GM12801 (cell line): ENCODE data around the gene CRADD.

Source experiments
- CTCF ChIP-seq: IDR thresholded peaks from one replicate; pipeline ENCODE4 v1.5.1; 2011; ENCODE audit warnings: control low read depth; ENCODE audit not compliant: insufficient read length; ENCODE audit errors: extremely low read depth

CRADD gene

GRCh38 chr12:93699271-93700145, 22.3 kb downstream of the CRADD start:
- TF ChIP-seq CTCF = no peak

- TF ChIP-seq CTCF = no peak
These were observed 25.6 kb downstream of the CRADD start for GRCh38 chr12:93702707-93703315.

- TF ChIP-seq CTCF = no peak
These were observed 26.9 kb downstream of the CRADD start for GRCh38 chr12:93704122-93704521.

- no peak for TF ChIP-seq CTCF
These were observed 27.4 kb downstream of the CRADD start for GRCh38 chr12:93704625-93705024.

- TF ChIP-seq CTCF = no peak
These were observed 28.1 kb downstream of the CRADD start for GRCh38 chr12:93705237-93705636.

GRCh38 chr12:93706387-93706786, 29.2 kb downstream of the CRADD start:
- TF ChIP-seq CTCF = no peak

- no peak for TF ChIP-seq CTCF
These were observed 29.6 kb downstream of the CRADD start for GRCh38 chr12:93706824-93707223.
